Hepatocyte (in vitro differentiated cells): ENCODE data around the gene HSPB8. TPM values are rescaled to one million over a fixed set of nuclear protein-coding genes. Genes with fewer than 3 reads are reported as not detected.

Experiments
- DNase-seq: peaks from one replicate; pipeline ENCODE4 v3.0.0-alpha.2; 2016; ENCODE audit warnings: low spot score
- H2AFZ ChIP-seq: fragments of 200-600 bp; sonication (generic); 2 replicates; pipeline ENCODE4 v1.6.0; 2016; ENCODE audit warnings: antibody characterized with exemption, mild to moderate bottlenecking
- H3K27ac ChIP-seq: fragments of 200-600 bp; sonication (generic); 2 replicates; pipeline ENCODE4 v1.5.1; 2016; ENCODE audit warnings: mild to moderate bottlenecking
- H3K27me3 ChIP-seq: fragments of 200-600 bp; sonication (generic); 2 replicates; pipeline ENCODE4 v1.6.1; 2016
- H3K36me3 ChIP-seq: fragments of 200-600 bp; sonication (generic); replicated peaks from 2 replicates; pipeline ENCODE4 v1.5.1; 2016; ENCODE audit warnings: low read depth; ENCODE audit not compliant: insufficient read depth
- H3K4me1 ChIP-seq: fragments of 200-600 bp; sonication (generic); 2 replicates; pipeline ENCODE4 v1.5.1; 2016; ENCODE audit warnings: mild to moderate bottlenecking, moderate library complexity; ENCODE audit not compliant: insufficient read depth
- H3K4me2 ChIP-seq: fragments of 200-600 bp; sonication (generic); 2 replicates; pipeline ENCODE4 v1.6.0; 2016
- H3K4me3 ChIP-seq: fragments of 200-600 bp; sonication (generic); 2 replicates; pipeline ENCODE4 v1.5.1; 2016; ENCODE audit warnings: mild to moderate bottlenecking
- H3K79me2 ChIP-seq: fragments of 200-600 bp; sonication (generic); 2 replicates; pipeline ENCODE4 v1.6.0; 2017; ENCODE audit warnings: mild to moderate bottlenecking
- H3K9me2 ChIP-seq: fragments of 200-600 bp; sonication (generic); replicated peaks from 2 replicates; pipeline ENCODE4 v1.6.0; 2017; ENCODE audit warnings: mild to moderate bottlenecking; ENCODE audit not compliant: insufficient read depth
- H3K9me3 ChIP-seq: fragments of 200-600 bp; sonication (generic); 2 replicates; pipeline ENCODE4 v1.5.1; 2016; ENCODE audit warnings: low read depth, mild to moderate bottlenecking
- H4K20me1 ChIP-seq: fragments of 200-600 bp; sonication (generic); 2 replicates; pipeline ENCODE4 v1.6.0; 2016; ENCODE audit warnings: mild to moderate bottlenecking; ENCODE audit not compliant: insufficient read depth, poor library complexity, severe bottlenecking
- CTCF ChIP-seq: fragments of 200-600 bp; sonication (generic); IDR thresholded peaks from 2 replicates; pipeline ENCODE4 v1.5.1; 2016; ENCODE audit warnings: antibody characterized with exemption, mild to moderate bottlenecking; ENCODE audit not compliant: poor library complexity
- EZH2 ChIP-seq: fragments of 200-600 bp; sonication (generic); IDR thresholded peaks from 2 replicates; pipeline ENCODE4 v1.6.1; 2016; ENCODE audit warnings: antibody characterized with exemption, mild to moderate bottlenecking, borderline replicate concordance
- EZH2phosphoT487 ChIP-seq: fragments of 200-600 bp; sonication (generic); IDR thresholded peaks from one replicate; pipeline ENCODE4 v1.6.1; 2018; ENCODE audit warnings: antibody characterized with exemption, mild to moderate bottlenecking, low read depth, moderate library complexity; ENCODE audit not compliant: unreplicated experiment, severe bottlenecking
- WGBS: methylation state at CpG from one replicate; pipeline ENCODE4 v1.1.6; 2016; ENCODE audit warnings: low lambda C conversion rate; ENCODE audit errors: missing lambda C conversion rate; 5-methylcytosine and 5-hydroxymethylcytosine counted together
- polyA plus RNA-seq: library from polyadenylated mRNA; unstranded; fragments of >200 nt; fragmentation: Nextera tagmentation; extraction: Ambion mirVana; gene quantifications from 2 replicates; pipeline ENCODE4 v1.2.1, GENCODE V29; 2016
- total RNA-seq: library from RNA; depleted of rRNA; stranded (reverse); fragments of >200 nt; gene quantifications from 2 replicates; pipeline ENCODE4 v1.2.3, GENCODE V29; 2014

The HSPB8 gene
- total and polyA plus RNA-seq, 2 experiments from 2014 or later, result 28.5 to 39.7 TPM

- peak overlapping the region; percentile 89 for H3K27ac ChIP-seq
- H3K9me2 ChIP-seq, result no peaks in the 10 kb centered on the region
- no peaks in the 10 kb centered on the region for H3K36me3 ChIP-seq
- no peaks in the 10 kb centered on the region for H3K9me3 ChIP-seq
- no peaks in the 10 kb centered on the region for H4K20me1 ChIP-seq
- H3K4me3 ChIP-seq, result peak overlapping the region; percentile 12
- H3K4me2 ChIP-seq, result peak overlapping the region; percentile 77
- TF ChIP-seq CTCF (no peak), EZH2 (no peak), EZH2phosphoT487 (no peak)
- peaks cover 29% of the 10 kb centered on the region for H3K79me2 ChIP-seq
- H3K4me1 ChIP-seq, result peaks cover 25% of the 10 kb centered on the region
- WGBS, result 38% methylated on average over 2 of the region's 2 CpGs
- H2AFZ ChIP-seq, result no peak overlapping the region
- no peak for DNase-seq
- H3K27me3 ChIP-seq, result no peaks in the 10 kb centered on the region
Measured at GRCh38 chr12:119181202-119181601, 2.5 kb downstream of the HSPB8 start.

- no peak overlapping the region for H3K4me3 ChIP-seq
- H3K27ac ChIP-seq, result no peak overlapping the region
- no peaks in the 10 kb centered on the region for H3K9me2 ChIP-seq
- H3K79me2 ChIP-seq, result peaks cover 29% of the 10 kb centered on the region
- 64% methylated on average over 3 of the region's 3 CpGs for WGBS
- no peaks in the 10 kb centered on the region for H3K36me3 ChIP-seq
- no peak overlapping the region for H2AFZ ChIP-seq
- DNase-seq, result no peak
- TF ChIP-seq EZH2phosphoT487 (no peak), EZH2 (no peak), CTCF (no peak)
- H3K27me3 ChIP-seq, result no peaks in the 10 kb centered on the region
- H3K4me2 ChIP-seq, result peak overlapping the region; percentile 77
- no peaks in the 10 kb centered on the region for H3K9me3 ChIP-seq
- peaks cover 24% of the 10 kb centered on the region for H3K4me1 ChIP-seq
- no peaks in the 10 kb centered on the region for H4K20me1 ChIP-seq
Measured at GRCh38 chr12:119181944-119182343, 3.2 kb downstream of the HSPB8 start.

GRCh38 chr12:119182701-119183493 is 4.2 kb downstream of the HSPB8 start:
- H3K4me2 ChIP-seq, result peak overlapping the region; percentile 21
- H4K20me1 ChIP-seq, result no peaks in the 10 kb centered on the region
- no peaks in the 10 kb centered on the region for H3K36me3 ChIP-seq
- no peaks in the 10 kb centered on the region for H3K9me2 ChIP-seq
- DNase-seq, result peak; percentile 50
- TF ChIP-seq EZH2 (no peak), CTCF (no peak), EZH2phosphoT487 (no peak)
- H3K79me2 ChIP-seq, result peaks cover 29% of the 10 kb centered on the region
- H3K4me1 ChIP-seq, result peaks cover 24% of the 10 kb centered on the region
- H3K9me3 ChIP-seq, result no peaks in the 10 kb centered on the region
- WGBS, result 76% methylated on average over 5 of the region's 5 CpGs
- H3K27me3 ChIP-seq, result no peaks in the 10 kb centered on the region
- no peak overlapping the region for H2AFZ ChIP-seq
- peak overlapping the region; percentile 35 for H3K27ac ChIP-seq
- H3K4me3 ChIP-seq, result no peak overlapping the region
